ENCODE data around the gene THEMIS.
"Not testable (repeated sequence)": the region's sequence is repeated elsewhere in the genome, so short reads cannot be mapped to it uniquely, and the experiment has no call there.

Gene THEMIS

GRCh38 chr6:127900935-127901334 lies at the start of gene THEMIS:
TSS of gene THEMIS (minus strand) at chr6:127901058. CDS start at chr6:127900932, 126 bp downstream.
- no peak for DNase-seq

DNA sequence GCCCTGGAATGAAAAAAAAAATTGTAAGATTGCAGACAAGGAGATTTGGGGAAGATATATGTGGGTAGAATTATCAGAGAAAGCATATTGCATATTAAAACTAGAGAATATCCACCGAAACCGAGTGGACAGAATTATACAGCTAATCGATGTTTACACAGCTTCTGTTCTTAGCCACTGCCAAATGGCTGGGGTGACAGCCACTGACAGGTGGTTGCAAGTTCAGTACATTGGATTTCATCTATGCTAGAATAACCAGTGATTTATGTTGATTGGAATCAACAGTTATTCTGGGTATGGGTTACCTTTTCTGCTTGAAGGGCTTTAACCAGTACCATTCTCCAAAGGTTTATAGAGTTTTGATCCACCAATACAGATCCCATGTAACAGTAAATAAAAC lies 48.4 kb upstream of the THEMIS start:
- DNase-seq, result no peak

DNA sequence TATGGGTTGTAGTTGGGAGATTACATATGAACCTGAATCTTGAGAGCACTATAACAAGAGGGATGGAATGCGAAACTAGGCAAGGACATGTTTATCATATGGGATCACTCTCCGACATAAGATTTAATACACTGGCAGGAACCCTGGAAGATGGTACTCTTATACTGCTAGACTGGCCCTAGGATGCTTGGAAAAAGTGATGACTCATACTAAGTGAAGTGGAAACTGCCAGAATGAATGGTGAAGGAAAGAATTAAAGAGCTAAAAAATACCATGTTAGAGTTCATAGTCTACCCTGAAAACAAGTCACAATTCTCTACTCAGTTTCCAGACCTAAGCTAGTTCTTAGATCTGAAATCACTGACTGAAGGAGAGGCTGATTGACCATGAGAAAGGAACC lies 45.5 kb upstream of the THEMIS start:
- DNase-seq, result no peak

GRCh38 chr6:127945434-127946097 lies 44.7 kb upstream of the THEMIS start:
- no peak for DNase-seq

DNA sequence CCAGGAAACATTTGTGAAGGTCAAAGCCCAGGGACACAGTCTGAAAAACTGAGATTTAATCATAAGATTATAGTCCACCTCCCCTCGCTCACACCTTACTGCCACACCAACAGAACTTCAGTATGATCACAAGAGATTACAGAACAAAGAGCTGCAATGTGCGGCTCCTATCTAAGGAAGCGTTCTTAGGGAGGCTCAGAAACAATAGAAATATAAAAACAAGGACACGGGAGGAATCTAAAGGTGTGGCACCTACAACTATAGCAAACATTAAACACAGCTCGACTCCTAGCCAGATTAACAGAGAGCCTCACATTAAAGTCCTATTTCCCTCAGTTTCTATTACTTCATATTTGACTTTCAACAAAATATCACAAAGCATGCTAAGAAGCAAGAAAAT lies 40.4 kb upstream of the THEMIS start:
- no peak for DNase-seq

GRCh38 chr6:127939442-127940066 lies 38.7 kb upstream of the THEMIS start:
- DNase-seq, result peak; percentile 69

GRCh38 chr6:127938701-127939100 lies 37.8 kb upstream of the THEMIS start:
- DNase-seq, result peak; percentile 80

- no peak for DNase-seq
Measured at GRCh38 chr6:127937747-127938146, 36.9 kb upstream of the THEMIS start.

- DNase-seq, result no peak
Measured at GRCh38 chr6:127937102-127937501, 36.2 kb upstream of the THEMIS start.

DNA sequence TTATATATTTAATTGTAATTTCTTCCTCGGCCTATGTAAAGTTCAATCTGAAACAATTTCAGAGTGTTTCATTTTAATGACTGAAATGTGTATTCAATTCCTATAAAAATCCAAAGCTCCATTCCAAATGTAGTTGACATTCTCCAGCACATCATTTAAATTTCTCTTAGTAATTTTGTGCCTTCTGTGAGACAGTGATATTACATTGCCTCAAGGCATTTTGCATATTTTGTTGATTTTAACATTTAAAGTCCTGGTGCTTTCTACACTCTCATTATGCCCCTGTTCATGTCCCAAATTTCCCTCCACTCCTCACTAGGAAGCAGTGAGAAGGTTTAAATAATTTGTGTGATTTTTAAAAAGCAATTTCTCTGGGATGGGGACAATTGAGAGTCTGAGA lies 34.1 kb upstream of the THEMIS start:
- no peak for DNase-seq

DNA sequence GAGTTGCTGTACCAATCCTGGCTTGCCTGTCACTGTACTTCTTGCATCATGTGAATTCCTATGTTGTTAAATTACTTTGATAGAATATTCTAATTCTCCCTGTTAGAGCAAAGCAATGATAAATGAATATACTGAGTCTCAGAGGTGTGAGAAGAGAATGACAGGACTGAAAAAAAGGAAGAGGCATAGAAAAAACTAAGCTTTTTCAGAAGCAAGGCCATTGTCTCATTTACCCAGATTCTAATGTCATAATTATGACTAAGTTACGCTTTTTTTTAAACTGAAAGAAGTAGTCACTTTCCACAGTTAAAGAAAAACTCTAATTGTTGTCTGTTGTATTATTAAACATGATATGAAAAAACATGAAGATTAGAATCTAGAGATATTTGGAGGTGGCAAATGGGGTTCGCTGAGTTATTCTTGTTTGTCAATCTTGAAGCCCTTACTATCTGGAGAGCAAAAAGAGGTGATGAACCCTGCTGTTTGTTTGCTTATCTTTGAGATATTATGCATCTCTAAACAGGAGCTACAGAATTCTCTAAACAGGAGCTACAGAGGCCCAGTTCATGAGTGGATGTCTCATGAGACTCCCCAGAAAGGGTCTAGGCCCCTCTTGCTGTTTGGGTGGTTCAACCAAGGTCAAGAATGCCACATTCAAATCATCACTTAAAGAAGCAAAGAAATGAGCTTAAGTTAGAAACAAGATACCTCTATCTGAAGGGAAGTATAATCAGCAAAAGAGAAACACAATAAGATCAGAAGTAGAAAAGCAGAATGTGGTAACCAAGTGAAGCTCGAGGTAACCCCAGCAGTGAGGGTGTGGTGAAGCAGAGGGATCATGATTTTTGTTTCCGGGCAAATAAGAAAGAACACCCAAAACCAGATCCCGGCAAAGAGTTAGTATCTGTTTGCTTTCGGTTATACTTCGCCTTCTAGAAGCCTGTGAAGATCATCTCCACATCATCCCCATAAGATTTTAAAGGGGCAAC lies 33.3 kb upstream of the THEMIS start:
- DNase-seq, result no peak

DNA sequence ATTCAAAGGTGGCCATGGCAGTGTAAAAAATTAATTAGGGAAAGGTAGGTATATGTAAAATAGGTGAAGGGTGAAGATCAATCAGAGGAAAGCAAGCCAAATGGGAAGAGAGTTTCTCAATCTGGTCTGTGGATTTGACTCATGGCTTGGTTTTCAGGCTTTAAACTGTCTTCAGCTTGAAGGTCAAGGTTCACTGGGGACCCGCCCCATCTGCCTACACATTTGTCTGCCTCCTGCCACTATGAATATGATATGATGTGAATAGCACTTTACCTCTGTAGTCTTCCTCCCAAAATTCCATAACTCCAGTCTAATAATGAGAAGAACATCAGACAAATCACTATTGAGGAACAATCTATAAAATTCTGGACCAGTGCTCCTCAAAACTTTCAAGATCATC lies 32.3 kb upstream of the THEMIS start:
- DNase-seq, result no peak

DNA sequence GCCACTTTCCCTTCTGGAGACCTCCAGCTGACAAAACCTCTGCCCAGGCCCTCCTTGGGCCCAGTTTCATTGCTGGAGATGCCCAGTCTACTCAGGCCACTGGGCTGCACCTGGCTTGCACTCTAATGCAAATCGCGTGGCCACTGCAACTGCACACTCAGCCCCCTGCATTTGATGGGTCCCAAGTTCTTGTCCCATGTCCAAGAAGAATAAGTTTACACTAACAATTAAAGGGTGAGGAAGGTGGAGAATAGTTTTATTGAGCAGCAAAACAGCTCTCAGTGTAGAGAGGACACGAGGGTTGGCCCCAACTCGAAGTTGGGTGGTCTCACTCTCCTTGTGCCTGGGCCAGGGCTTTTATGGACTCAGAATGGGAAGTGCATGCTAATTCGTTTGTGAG lies 31.9 kb upstream of the THEMIS start:
- DNase-seq, result peak; percentile 14

- DNase-seq, result not testable (repeated sequence)
Measured at GRCh38 chr6:127926441-127926840, 25.6 kb upstream of the THEMIS start.

GRCh38 chr6:127924440-127924839 lies 23.6 kb upstream of the THEMIS start:
- no peak for DNase-seq

- no peak for DNase-seq
Measured at GRCh38 chr6:127924031-127924430, 23.2 kb upstream of the THEMIS start.

DNA sequence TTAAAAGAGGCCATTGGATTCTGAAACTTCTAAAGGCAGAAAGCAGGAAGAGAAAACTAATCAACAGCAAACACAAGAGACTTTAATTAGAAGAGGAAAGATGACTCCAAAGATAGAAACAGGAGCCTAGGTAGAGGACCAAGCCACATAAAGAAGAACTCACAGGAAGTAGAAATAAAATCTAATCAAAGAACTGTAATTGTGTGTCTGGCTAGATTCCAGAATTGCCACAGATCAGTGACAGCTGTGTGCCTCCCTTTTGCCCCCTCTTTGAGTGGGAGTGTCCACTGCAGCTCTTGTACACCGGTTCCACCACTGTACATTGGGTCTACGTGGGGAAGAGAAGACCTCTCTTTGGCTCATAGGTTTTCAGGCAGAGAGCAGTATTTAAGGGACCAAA lies 22.3 kb upstream of the THEMIS start:
- peak; percentile 17 for DNase-seq

- no peak for DNase-seq
Measured at GRCh38 chr6:127921982-127922381, 21.1 kb upstream of the THEMIS start.

GRCh38 chr6:127920804-127921203 lies 19.9 kb upstream of the THEMIS start:
- no peak for DNase-seq

DNA sequence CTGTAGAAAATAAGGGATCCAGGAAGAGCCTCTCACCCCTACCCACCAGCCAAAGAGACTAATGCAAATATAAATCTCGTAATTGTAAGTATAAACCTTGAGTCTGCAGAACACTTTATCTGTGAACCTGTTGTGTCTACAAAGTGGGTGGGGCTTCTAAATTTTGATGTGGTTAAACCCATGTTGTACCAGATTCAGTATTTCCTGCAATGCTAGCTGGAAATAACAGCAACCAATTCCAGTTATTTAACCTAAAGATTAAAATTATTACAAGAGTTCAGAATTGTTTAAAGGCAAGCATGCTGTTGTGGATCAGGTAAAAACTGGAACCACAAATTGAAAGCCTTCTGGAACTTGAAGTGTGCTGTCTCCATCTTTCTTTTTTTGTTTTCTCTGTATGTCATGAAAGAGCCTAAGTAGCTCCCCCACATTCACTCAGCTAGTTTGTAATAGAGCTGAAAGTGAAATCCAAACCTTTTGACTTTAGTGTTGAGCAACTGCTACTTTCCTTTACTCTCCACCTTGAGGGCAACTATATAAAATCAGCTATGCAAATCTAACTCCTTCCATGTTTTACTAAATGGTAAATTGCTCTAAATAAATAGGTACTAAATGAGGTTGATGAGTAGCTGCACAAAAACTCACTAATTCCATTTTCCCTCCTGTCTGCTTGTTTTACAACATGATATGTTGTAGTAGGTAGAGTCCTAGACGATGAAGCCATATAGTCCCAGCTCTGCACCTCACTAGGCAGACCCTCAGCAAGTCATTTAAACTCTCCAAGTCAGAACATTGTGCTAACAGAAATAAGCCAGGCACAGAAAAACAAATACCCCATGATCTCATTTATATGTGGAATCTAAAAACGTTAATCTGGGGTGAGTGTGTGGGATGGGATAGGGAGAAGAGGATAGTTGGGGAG lies 17.9 kb upstream of the THEMIS start:
- peak; percentile 21 for DNase-seq

GRCh38 chr6:127917766-127918165 lies 16.9 kb upstream of the THEMIS start:
- DNase-seq, result no peak

- no peak for DNase-seq
Measured at GRCh38 chr6:127914240-127914639, 13.4 kb upstream of the THEMIS start.

DNA sequence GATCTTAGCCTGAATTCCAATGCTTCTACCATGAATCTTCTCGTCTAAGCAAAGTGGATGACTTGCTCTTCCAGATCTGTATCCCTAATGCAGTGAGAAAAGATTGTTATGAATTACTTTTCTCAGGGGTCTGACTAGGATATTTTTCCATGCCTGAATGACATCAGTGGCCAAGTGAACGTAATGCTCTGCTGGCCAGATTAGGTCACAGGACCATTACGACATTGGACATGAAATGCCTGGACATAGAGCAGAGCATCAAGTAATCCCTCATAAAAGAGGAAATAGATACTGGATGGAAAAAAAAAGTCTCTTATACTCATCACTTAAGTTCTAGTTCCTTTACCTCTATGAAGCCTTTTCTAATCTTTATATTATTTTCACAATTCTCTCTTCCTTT lies 12.1 kb upstream of the THEMIS start:
- DNase-seq, result peak; percentile 21
